Endothelial cell of umbilical vein (primary cell): ENCODE measurements around the gene MIEN1. TPM values are rescaled to one million over a fixed set of nuclear protein-coding genes. Genes with fewer than 3 reads are reported as not detected.
"Not testable (repeated sequence)": the region's sequence is repeated elsewhere in the genome, so short reads cannot be mapped to it uniquely, and the experiment has no call there.

Experiments
- BruUV-seq: library from RNA; stranded (reverse); fragments of 400-500 nt; replicated peaks from 2 replicates; lab custom pipeline; 2021; lab: Mats Ljungman, UMichigan
- CTCF ChIA-PET: fragments of 300-600, 350-600 bp; sonication (Branson Sonifier 250); formaldehyde crosslinking; loops from one replicate; lab custom pipeline; 2021; ENCODE audit warnings: antibody characterized with exemption, inconsistent platforms; lab: Charles Lee
- POLR2A ChIA-PET: fragments of 300-600, 350-600 bp; sonication (Branson Sonifier 250); formaldehyde crosslinking; loops from one replicate; lab custom pipeline; 2021; ENCODE audit warnings: antibody characterized with exemption, inconsistent platforms; lab: Charles Lee
- DNase-seq: peaks from one replicate; pipeline ENCODE4 v3.0.0-alpha.2; 2011; ENCODE audit warnings: low read depth, low spot score
- FAIRE-seq: peaks from 2 replicates; lab custom pipeline; 2011; peaks lifted over from hg19 to GRCh38; lab: Jason Lieb, UNC
- H2AFZ ChIP-seq: 2 replicates; pipeline ENCODE4 v1.6.0; 2012; ENCODE audit warnings: low read depth, low read length, control low read depth, inconsistent platforms
- H3K27ac ChIP-seq: 2 replicates; pipeline ENCODE4 v1.5.1; 2011; ENCODE audit warnings: low read depth, mild to moderate bottlenecking, control low read depth, low read length, moderate library complexity; ENCODE audit not compliant: insufficient read depth
- H3K27me3 ChIP-seq, 2 experiments: 2 replicates each; pipeline versions ENCODE4 v1.6.0 to v1.6.1; 2011; ENCODE audit warnings: low read length in 2 of 2, mixed read lengths in 1 of 2; ENCODE audit not compliant: control insufficient read depth in 2 of 2, insufficient read depth in 2 of 2
- H3K36me3 ChIP-seq, 2 experiments: 2 replicates in 1 of 2; 3 replicates in 1 of 2; pipeline ENCODE4 v1.5.1; 2011; ENCODE audit warnings: low read length in 2 of 2, mild to moderate bottlenecking in 1 of 2, moderate library complexity in 1 of 2; ENCODE audit not compliant: control insufficient read depth in 2 of 2, insufficient read depth in 2 of 2; ENCODE audit errors: extremely low read depth in 1 of 2
- H3K4me1 ChIP-seq: 3 replicates; pipeline ENCODE4 v1.5.1; 2011; ENCODE audit warnings: mild to moderate bottlenecking, low read length; ENCODE audit not compliant: control insufficient read depth, insufficient read depth; ENCODE audit errors: extremely low read depth
- H3K4me2 ChIP-seq: 2 replicates; pipeline ENCODE4 v1.6.1; 2011; ENCODE audit warnings: low read length, control low read depth, mixed read lengths; ENCODE audit not compliant: insufficient read depth
- H3K4me3 ChIP-seq, 3 experiments: fragments of 200-600 bp in 1 of 3; sonication (generic), shearing (Covaris generic) in 1 of 3; replicated peaks in 1 of 3; 2 replicates each; pipeline ENCODE4 v1.5.1; 2011 to 2016; ENCODE audit warnings: control low read depth in 3 of 3, low read length in 3 of 3, mild to moderate bottlenecking in 2 of 3, inconsistent platforms in 1 of 3, low read depth in 1 of 3, moderate library complexity in 1 of 3; ENCODE audit not compliant: insufficient read depth in 1 of 3
- H3K79me2 ChIP-seq: 2 replicates; pipeline ENCODE4 v1.6.0; 2012; ENCODE audit warnings: low read length, inconsistent platforms; ENCODE audit not compliant: control insufficient read depth, insufficient read depth
- H3K9ac ChIP-seq: replicated peaks from 2 replicates; pipeline ENCODE3; 2011; ENCODE audit warnings: low read length, control low read depth; ENCODE audit not compliant: insufficient read depth; ENCODE audit errors: extremely low read depth
- H3K9me1 ChIP-seq: replicated peaks from 3 replicates; pipeline ENCODE4 v1.6.0; 2011; ENCODE audit warnings: mild to moderate bottlenecking, low read length; ENCODE audit not compliant: control insufficient read depth, insufficient read depth; ENCODE audit errors: extremely low read depth
- H3K9me3 ChIP-seq: replicated peaks from 2 replicates; pipeline ENCODE4 v1.5.1; 2012; ENCODE audit warnings: low read length, inconsistent platforms; ENCODE audit not compliant: control insufficient read depth, insufficient read depth
- H4K20me1 ChIP-seq: replicated peaks from 2 replicates; pipeline ENCODE3; 2011; ENCODE audit warnings: mild to moderate bottlenecking, low read length; ENCODE audit not compliant: control insufficient read depth, insufficient read depth; ENCODE audit errors: extremely low read depth
- EZH2 ChIP-seq: IDR thresholded peaks from 2 replicates; pipeline ENCODE4 v1.6.1; 2012; ENCODE audit warnings: borderline replicate concordance, low read depth, mild to moderate bottlenecking, moderate library complexity, low read length, inconsistent platforms; ENCODE audit not compliant: severe bottlenecking
- FOS ChIP-seq: IDR thresholded peaks from 2 replicates; pipeline ENCODE4 v1.6.1; 2011; ENCODE audit warnings: mild to moderate bottlenecking, low read length, moderate library complexity, borderline replicate concordance; ENCODE audit not compliant: insufficient read depth
- JUN ChIP-seq: IDR thresholded peaks from 2 replicates; pipeline ENCODE4 v1.6.1; 2011; ENCODE audit warnings: borderline replicate concordance, low read depth; ENCODE audit not compliant: insufficient read length, insufficient read depth
- MAX ChIP-seq: IDR thresholded peaks from 2 replicates; pipeline ENCODE4 v1.6.1; 2011; ENCODE audit not compliant: insufficient read depth, insufficient read length
- MYC ChIP-seq: IDR thresholded peaks from one replicate; pipeline ENCODE4 v1.6.1; 2011; ENCODE audit warnings: mild to moderate bottlenecking, low read depth, low read length
- dilution Hi-C: fragments of 300-500 bp; cut with MboI; formaldehyde crosslinking; loops from one replicate; pipeline ENCODE4 v1.15.0; 2019; ENCODE audit warnings: low sequenced_read_pairs; ENCODE audit not compliant: extremely low pct_ligation_motif_present
- intact Hi-C: fragments of 100-400 bp; cut with micrococcal nuclease; formaldehyde crosslinking; loops from one replicate; pipeline ENCODE4 v1.10.0; 2022
- polyA plus RNA-seq, 4 experiments: library from polyadenylated mRNA; depleted of rRNA in 3 of 4; stranded (reverse) in 3 of 4; unstranded in 1 of 4; fragments of >200 nt; gene quantifications; 2 replicates each; pipeline versions ENCODE4 v1.2.1 to v1.2.3, GENCODE V29; 2011 to 2012; ENCODE audit warnings: missing spikeins in 1 of 4
- total RNA-seq: library from RNA; stranded (reverse); gene quantifications from 2 replicates; pipeline ENCODE4 v1.2.3, GENCODE V29; 2021

Gene MIEN1
- total and polyA plus RNA-seq, 2 donors (not counting 3 experiments of a cell fraction or from before 2014, with no cell fraction given), result 42.4 to 74.5 TPM

- ChIA-PET POLR2A (no interaction called here), CTCF (no interaction called here)
- no peak for FAIRE-seq
- H3K79me2 ChIP-seq, result no peaks in the 10 kb centered on the region
- TF ChIP-seq MYC (no peak), EZH2 (no peak), JUN (no peak), MAX (no peak)
- peaks cover 34 to 37% of the 10 kb centered on the region in 2 experiments for H3K27me3 ChIP-seq
- no peaks in the 10 kb centered on the region for H3K4me1 ChIP-seq
- H3K36me3 ChIP-seq, result no peaks in the 10 kb centered on the region
- H3K4me2 ChIP-seq, result no peak overlapping the region
- H3K27ac ChIP-seq, result no peak overlapping the region
- no peaks in the 10 kb centered on the region for H4K20me1 ChIP-seq
- intact Hi-C loops, result no loop called here
- H3K9me1 ChIP-seq, result no peaks in the 10 kb centered on the region
- BruUV-seq, result no TSS peak
- dilution Hi-C loops, result no loop called here
- H3K9me3 ChIP-seq, result no peaks in the 10 kb centered on the region
- no peak overlapping the region for H2AFZ ChIP-seq
- H3K4me3 ChIP-seq, result no peak overlapping the region
- no peak for DNase-seq
- H3K9ac ChIP-seq, result no peak overlapping the region
Measured at GRCh38 chr17:39765766-39766165, 35.4 kb upstream of the MIEN1 start.

- dilution Hi-C loops (no loop called here), intact Hi-C loops (no loop called here)
- H3K27me3 ChIP-seq, result peaks cover 34 to 35% of the 10 kb centered on the region in 2 experiments
- DNase-seq, result no peak
- TF ChIP-seq FOS, result no peak
- H3K79me2 ChIP-seq, result no peaks in the 10 kb centered on the region
- H4K20me1 ChIP-seq, result no peaks in the 10 kb centered on the region
- H3K27ac ChIP-seq, result no peak overlapping the region
- ChIA-PET POLR2A (no interaction called here), CTCF (no interaction called here)
- BruUV-seq, result no TSS peak
- H3K4me2 ChIP-seq, result no peak overlapping the region
- H3K9me1 ChIP-seq, result no peaks in the 10 kb centered on the region
- H3K9me3 ChIP-seq, result no peaks in the 10 kb centered on the region
- no peak overlapping the region for H3K9ac ChIP-seq
- H3K4me1 ChIP-seq, result no peaks in the 10 kb centered on the region
- no peak for FAIRE-seq
- H3K4me3 ChIP-seq, result no peak overlapping the region
- H3K36me3 ChIP-seq, result no peaks in the 10 kb centered on the region
- H2AFZ ChIP-seq, result no peak overlapping the region
Measured at GRCh38 chr17:39765175-39765574, 34.8 kb upstream of the MIEN1 start.

- H3K9me3 ChIP-seq, H3K27ac ChIP-seq, BruUV-seq, H3K36me3 ChIP-seq, H3K9me1 ChIP-seq, H3K4me1 ChIP-seq, DNase-seq, H3K4me3 ChIP-seq, intact Hi-C loops, FAIRE-seq, POLR2A ChIA-PET, H3K4me2 ChIP-seq, H2AFZ ChIP-seq, H3K79me2 ChIP-seq, dilution Hi-C loops, H4K20me1 ChIP-seq, CTCF ChIA-PET, H3K9ac ChIP-seq: not testable (repeated sequence)
- peaks cover 31 to 34% of the 10 kb centered on the region in 2 experiments for H3K27me3 ChIP-seq
Measured at GRCh38 chr17:39764171-39764570, 33.8 kb upstream of the MIEN1 start.
